Activated CD4-positive, alpha-beta T cell treated with anti-CD3 and anti-CD28 coated beads, Interleukin-2, amount 10 ng/mL, durations not matched to agents 7 days and 5 days (primary cell): ENCODE measurements around the gene CFAP157. TPM values are rescaled to one million over a fixed set of nuclear protein-coding genes. Genes with fewer than 3 reads are reported as not detected.
"Not testable (repeated sequence)": the region's sequence is repeated elsewhere in the genome, so short reads cannot be mapped to it uniquely, and the experiment has no call there.

ENCODE experiments used
- CTCF ChIA-PET: fragments of 350-600 bp; sonication (Branson Sonifier 250); formaldehyde crosslinking; loops from one replicate; lab custom pipeline; 2021; ENCODE audit warnings: antibody characterized with exemption; lab: Charles Lee
- POLR2A ChIA-PET: fragments of 350-600 bp; sonication (Branson Sonifier 250); formaldehyde crosslinking; loops from one replicate; lab custom pipeline; 2021; ENCODE audit warnings: antibody characterized with exemption; lab: Charles Lee
- DNase-seq: peaks from one replicate; pipeline ENCODE4 v3.0.0-alpha.2; 2020
- H3K27ac Mint-ChIP-seq: one replicate; pipeline ENCODE4 v1.8.0; 2021; ENCODE audit warnings: mild to moderate bottlenecking, moderate library complexity, mixed read lengths
- H3K27me3 Mint-ChIP-seq: one replicate; pipeline ENCODE4 v1.8.0; 2021; ENCODE audit warnings: mixed read lengths
- H3K36me3 Mint-ChIP-seq: one replicate; pipeline ENCODE4 v1.8.0; 2021; ENCODE audit warnings: low read depth, mixed read lengths
- H3K4me1 Mint-ChIP-seq: one replicate; pipeline ENCODE4 v1.8.0; 2021; ENCODE audit warnings: mixed read lengths
- H3K4me3 Mint-ChIP-seq: one replicate; pipeline ENCODE4 v1.8.0; 2021; ENCODE audit warnings: mild to moderate bottlenecking, moderate library complexity, mixed read lengths
- H3K9me3 Mint-ChIP-seq: one replicate; pipeline ENCODE4 v1.8.0; 2021; ENCODE audit warnings: mixed read lengths
- total RNA-seq, 2 experiments: library from RNA; stranded (reverse); gene quantifications; one replicate each; pipeline ENCODE4 v1.2.3, GENCODE V29; 2021

The CFAP157 gene
- total RNA-seq, 2 experiments from 2014 or later = not detected

GRCh38 chr9:127751269-127752054 is 44.7 kb downstream of the CFAP157 start:
- ChIA-PET POLR2A (interaction anchor here (0.6 kb wide), 1 partner anchor 26 kb away, joined by 3 read pairs; no protein-coding TSS in a partner anchor), CTCF (no interaction called here)
- no peak for DNase-seq
- Mint-ChIP-seq H3K27ac (no peak overlapping the region), H3K4me1 (peaks cover 5% of the 10 kb centered on the region), H3K27me3 (no peaks in the 10 kb centered on the region), H3K36me3 (peaks cover 29% of the 10 kb centered on the region), H3K9me3 (no peaks in the 10 kb centered on the region), H3K4me3 (no peak overlapping the region)

DNA sequence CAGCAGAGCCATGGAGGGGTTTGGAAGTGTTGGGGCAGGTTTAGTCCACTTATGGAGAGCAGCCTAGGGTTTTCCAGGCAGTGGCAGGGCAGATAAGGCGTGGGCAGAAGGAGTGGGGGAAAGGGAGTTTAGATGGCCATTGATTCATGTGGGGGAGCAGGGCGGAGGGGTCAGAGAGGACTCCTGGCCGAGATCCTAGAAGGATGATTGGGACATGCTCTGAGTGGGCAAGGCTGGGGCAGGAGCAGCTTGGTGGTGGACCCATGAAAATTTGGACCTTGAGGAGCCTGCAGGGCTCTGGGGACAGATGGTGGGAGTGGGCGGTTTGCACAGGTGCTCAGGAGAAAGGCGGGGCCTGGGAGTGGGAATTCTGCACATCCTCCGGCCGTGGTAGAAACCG is 46.4 kb downstream of the CFAP157 start:
- DNase-seq = no peak
- Mint-ChIP-seq H3K4me3 (no peak overlapping the region), H3K9me3 (no peaks in the 10 kb centered on the region), H3K27me3 (no peaks in the 10 kb centered on the region), H3K4me1 (no peaks in the 10 kb centered on the region), H3K36me3 (peaks cover 19% of the 10 kb centered on the region), H3K27ac (no peak overlapping the region)
- ChIA-PET POLR2A (no interaction called here), CTCF (interaction anchor here (1.6 kb wide), 1 partner anchor 18 kb away, joined by 5 read pairs; the partner anchor contains the start of gene TOR2A)

DNA sequence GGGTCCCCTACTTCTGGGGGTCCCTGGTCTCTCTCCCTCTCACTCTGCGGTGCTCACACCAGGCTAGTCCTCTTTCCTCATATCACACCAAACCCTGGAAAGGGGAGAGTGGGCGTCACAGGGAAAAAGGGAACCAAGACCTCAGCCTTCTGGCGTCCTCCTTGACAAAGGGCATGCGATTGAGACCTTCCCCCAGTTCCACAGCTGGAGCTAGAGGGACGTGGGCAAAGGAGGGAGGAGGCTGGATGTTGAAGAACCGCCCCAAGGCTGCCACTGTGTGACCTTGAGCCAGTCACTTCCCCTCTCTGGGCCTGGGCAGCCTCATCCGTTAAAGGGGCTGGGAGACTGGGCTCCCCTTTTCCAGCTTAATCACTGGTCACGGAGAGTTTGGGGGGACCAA is 46.8 kb downstream of the CFAP157 start:
- Mint-ChIP-seq H3K4me1 (peaks cover 2% of the 10 kb centered on the region), H3K4me3 (no peak overlapping the region), H3K27me3 (no peaks in the 10 kb centered on the region), H3K36me3 (peaks cover 19% of the 10 kb centered on the region), H3K27ac (no peak overlapping the region), H3K9me3 (no peaks in the 10 kb centered on the region)
- DNase-seq = no peak
- POLR2A ChIA-PET = no interaction called here
- CTCF ChIA-PET = interaction anchor here (0.8 to 1.6 kb wide), 2 partner anchors 10 to 19 kb away, joined by 3 to 5 read pairs; partner anchors contain the start of gene TOR2A

DNA sequence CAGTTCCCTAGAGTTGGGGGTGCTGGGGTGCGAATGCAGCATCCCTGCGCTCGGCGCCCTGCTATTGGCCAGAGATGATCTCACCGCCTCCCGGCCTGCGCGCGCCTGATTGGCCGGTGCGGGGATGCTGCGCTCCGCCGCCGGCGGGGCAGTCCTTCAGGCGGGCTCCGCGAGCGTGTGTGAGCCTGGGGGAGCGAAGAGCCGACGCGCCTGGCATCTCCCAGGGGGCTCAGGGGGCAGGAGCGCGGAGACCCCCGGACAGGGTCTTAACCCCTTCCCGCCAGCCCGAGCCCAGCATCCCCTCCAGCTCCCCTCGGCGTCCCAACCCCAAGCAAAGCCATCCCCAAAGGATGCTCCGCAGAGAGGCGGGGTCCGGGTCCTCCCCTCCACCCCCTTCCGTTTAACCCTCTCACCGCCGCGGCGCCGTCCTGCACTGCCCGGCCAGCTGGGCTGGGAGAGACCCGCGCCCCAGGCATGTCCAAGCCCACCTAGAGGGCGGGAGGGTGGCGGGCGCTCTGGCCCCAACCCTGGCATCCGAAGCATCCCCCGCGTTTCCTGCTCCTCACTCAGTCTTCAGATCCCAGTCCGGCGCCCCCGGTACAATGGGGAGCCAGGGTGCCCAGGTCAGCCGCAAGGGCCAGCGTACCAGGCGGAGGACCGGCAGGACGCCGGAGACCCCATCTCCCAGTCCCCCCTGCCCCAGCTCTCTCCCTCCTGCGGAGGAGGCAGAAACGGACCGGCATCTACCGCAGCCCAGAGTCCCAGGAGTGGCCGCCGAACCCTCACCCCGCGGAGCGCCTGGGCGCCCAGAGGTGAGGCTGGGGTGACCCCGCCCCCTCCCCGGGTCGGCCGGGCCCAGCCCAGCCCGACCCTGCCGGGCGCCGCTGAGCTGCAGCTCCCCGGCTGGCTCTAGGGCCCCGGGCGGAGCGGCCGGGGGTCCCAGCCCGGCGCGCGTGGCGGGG is 47.6 kb downstream of the CFAP157 start:
- Mint-ChIP-seq H3K9me3 (no peaks in the 10 kb centered on the region), H3K27ac (no peak overlapping the region), H3K4me3 (no peak overlapping the region), H3K27me3 (no peaks in the 10 kb centered on the region), H3K4me1 (peaks cover 3% of the 10 kb centered on the region), H3K36me3 (peaks cover 20% of the 10 kb centered on the region)
- CTCF ChIA-PET = interaction anchor here (0.7 to 1.6 kb wide), 3 partner anchors 9 to 20 kb away, joined by 3 to 5 read pairs (median 3); partner anchors contain the start of gene TOR2A
- POLR2A ChIA-PET = no interaction called here
- no peak for DNase-seq

GRCh38 chr9:127755061-127756060 is 48.6 kb downstream of the CFAP157 start:
- Mint-ChIP-seq H3K36me3 (peaks cover 15% of the 10 kb centered on the region), H3K4me3 (no peak overlapping the region), H3K4me1 (peaks cover 3% of the 10 kb centered on the region), H3K27ac (no peak overlapping the region), H3K9me3 (no peaks in the 10 kb centered on the region), H3K27me3 (no peaks in the 10 kb centered on the region)
- DNase-seq = no peak
- ChIA-PET POLR2A (no interaction called here), CTCF (no interaction called here)

- ChIA-PET POLR2A (no interaction called here), CTCF (interaction anchor here (0.6 to 1.6 kb wide), 3 partner anchors 10 to 209 kb away, joined by 4 read pairs; no protein-coding TSS in a partner anchor)
- DNase-seq = no peak
- Mint-ChIP-seq H3K27ac (no peak overlapping the region), H3K27me3 (no peaks in the 10 kb centered on the region), H3K4me1 (peaks cover 3% of the 10 kb centered on the region), H3K36me3 (peaks cover 12% of the 10 kb centered on the region), H3K9me3 (no peaks in the 10 kb centered on the region), H3K4me3 (no peak overlapping the region)
These were observed 49.4 kb downstream of the CFAP157 start for GRCh38 chr9:127756233-127756632.

GRCh38 chr9:127756776-127757175 is 50.0 kb downstream of the CFAP157 start:
- H3K36me3 Mint-ChIP-seq = peaks cover 12% of the 10 kb centered on the region
- H3K4me3 Mint-ChIP-seq, H3K4me1 Mint-ChIP-seq, H3K27ac Mint-ChIP-seq, H3K27me3 Mint-ChIP-seq, DNase-seq, H3K9me3 Mint-ChIP-seq, POLR2A ChIA-PET: not testable (repeated sequence)
- CTCF ChIA-PET = interaction anchor here (0.5 to 2.2 kb wide), 5 partner anchors 9 to 368 kb away, joined by 3 to 5 read pairs (median 4); no protein-coding TSS in a partner anchor

GRCh38 chr9:127758843-127759242 is 52.1 kb downstream of the CFAP157 start:
- POLR2A ChIA-PET = interaction anchor here (0.5 kb wide), 1 partner anchor 260 kb away, joined by 3 read pairs; no protein-coding TSS in a partner anchor
- H3K9me3 Mint-ChIP-seq = no peaks in the 10 kb centered on the region
- H3K27me3 Mint-ChIP-seq = no peaks in the 10 kb centered on the region
- H3K27ac Mint-ChIP-seq = no peak overlapping the region
- no peak for DNase-seq
- CTCF ChIA-PET = interaction anchor here (0.7 to 2.2 kb wide), 3 partner anchors 8 to 16 kb away, joined by 3 to 5 read pairs (median 3); no protein-coding TSS in a partner anchor
- peaks cover 17% of the 10 kb centered on the region for H3K4me1 Mint-ChIP-seq
- no peak overlapping the region for H3K4me3 Mint-ChIP-seq
- H3K36me3 Mint-ChIP-seq = peaks cover 28% of the 10 kb centered on the region

GRCh38 chr9:127761061-127761460 is 54.3 kb downstream of the CFAP157 start:
- Mint-ChIP-seq H3K36me3 (peaks cover 43% of the 10 kb centered on the region), H3K27me3 (no peaks in the 10 kb centered on the region), H3K9me3 (no peaks in the 10 kb centered on the region), H3K27ac (no peak overlapping the region), H3K4me3 (no peak overlapping the region), H3K4me1 (peaks cover 32% of the 10 kb centered on the region)
- POLR2A ChIA-PET = no interaction called here
- DNase-seq = no peak
- CTCF ChIA-PET = interaction anchor here (3.2 kb wide), 1 partner anchor 27 kb away, joined by 13 read pairs; the partner anchor contains the start of gene TOR2A

DNA sequence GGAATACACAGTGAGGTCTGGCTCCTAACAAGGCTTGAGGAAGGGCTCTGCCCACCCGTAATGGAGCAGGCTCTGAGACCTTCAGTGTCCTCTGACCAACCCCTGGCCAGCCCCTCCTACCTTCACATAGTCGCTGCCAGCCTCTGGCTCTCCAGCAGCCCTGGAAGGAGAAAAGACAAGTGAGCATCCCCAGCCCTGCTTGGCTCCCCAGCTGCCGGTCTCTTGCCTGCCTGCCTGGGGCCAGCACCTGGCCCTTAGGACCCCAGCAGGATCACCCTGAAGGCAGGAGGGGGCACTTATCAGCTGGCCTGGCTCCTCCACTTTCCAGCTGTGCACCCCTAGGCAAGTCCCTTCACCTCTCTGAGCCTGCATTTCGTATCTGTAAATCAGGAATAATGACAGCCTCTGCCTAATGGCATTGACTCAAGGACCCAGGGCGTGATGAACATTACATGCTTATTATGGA is 54.7 kb downstream of the CFAP157 start:
- ChIA-PET CTCF (interaction anchor here (3.2 kb wide), 1 partner anchor 27 kb away, joined by 13 read pairs; the partner anchor contains the start of gene TOR2A), POLR2A (no interaction called here)
- Mint-ChIP-seq H3K9me3 (no peaks in the 10 kb centered on the region), H3K36me3 (peaks cover 47% of the 10 kb centered on the region), H3K4me1 (peaks cover 37% of the 10 kb centered on the region), H3K4me3 (no peak overlapping the region), H3K27me3 (no peaks in the 10 kb centered on the region), H3K27ac (no peak overlapping the region)
- DNase-seq = no peak

GRCh38 chr9:127762111-127762676 is 55.4 kb downstream of the CFAP157 start:
- peaks cover 42% of the 10 kb centered on the region for H3K4me1 Mint-ChIP-seq
- no peaks in the 10 kb centered on the region for H3K27me3 Mint-ChIP-seq
- POLR2A ChIA-PET = no interaction called here
- CTCF ChIA-PET = interaction anchor here (2.3 to 3.2 kb wide), 2 partner anchors 28 to 107 kb away, joined by 8 to 13 read pairs; partner anchors contain the start of gene TOR2A
- H3K27ac Mint-ChIP-seq = no peak overlapping the region
- peaks cover 54% of the 10 kb centered on the region for H3K36me3 Mint-ChIP-seq
- peak overlapping the region; percentile 13 for H3K4me3 Mint-ChIP-seq
- H3K9me3 Mint-ChIP-seq = no peaks in the 10 kb centered on the region
- no peak for DNase-seq
